ENCODE results near the gene DOK7.

DNA sequence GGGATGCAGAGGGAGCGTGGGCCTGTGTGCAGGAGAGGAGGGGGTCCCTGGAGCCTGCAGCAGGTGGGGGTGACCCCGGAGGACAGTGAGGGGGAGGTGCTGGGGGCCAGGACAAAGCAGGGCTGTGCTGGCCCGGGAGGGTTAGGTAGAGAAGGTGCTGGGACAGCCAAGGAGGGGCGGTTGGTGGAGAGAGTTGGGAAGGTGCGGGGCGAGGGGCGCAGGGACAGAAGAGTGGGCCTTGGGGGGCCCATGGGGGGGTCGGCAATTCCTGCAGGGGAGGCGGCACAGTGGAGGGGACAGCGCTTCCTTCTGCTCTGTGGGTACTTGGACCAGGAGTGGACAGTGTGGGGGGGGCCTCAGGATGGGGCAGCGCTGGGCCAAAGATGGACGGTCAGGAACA, 36.6 kb downstream of the DOK7 start:
- TF ChIP-seq, protein P1, sequence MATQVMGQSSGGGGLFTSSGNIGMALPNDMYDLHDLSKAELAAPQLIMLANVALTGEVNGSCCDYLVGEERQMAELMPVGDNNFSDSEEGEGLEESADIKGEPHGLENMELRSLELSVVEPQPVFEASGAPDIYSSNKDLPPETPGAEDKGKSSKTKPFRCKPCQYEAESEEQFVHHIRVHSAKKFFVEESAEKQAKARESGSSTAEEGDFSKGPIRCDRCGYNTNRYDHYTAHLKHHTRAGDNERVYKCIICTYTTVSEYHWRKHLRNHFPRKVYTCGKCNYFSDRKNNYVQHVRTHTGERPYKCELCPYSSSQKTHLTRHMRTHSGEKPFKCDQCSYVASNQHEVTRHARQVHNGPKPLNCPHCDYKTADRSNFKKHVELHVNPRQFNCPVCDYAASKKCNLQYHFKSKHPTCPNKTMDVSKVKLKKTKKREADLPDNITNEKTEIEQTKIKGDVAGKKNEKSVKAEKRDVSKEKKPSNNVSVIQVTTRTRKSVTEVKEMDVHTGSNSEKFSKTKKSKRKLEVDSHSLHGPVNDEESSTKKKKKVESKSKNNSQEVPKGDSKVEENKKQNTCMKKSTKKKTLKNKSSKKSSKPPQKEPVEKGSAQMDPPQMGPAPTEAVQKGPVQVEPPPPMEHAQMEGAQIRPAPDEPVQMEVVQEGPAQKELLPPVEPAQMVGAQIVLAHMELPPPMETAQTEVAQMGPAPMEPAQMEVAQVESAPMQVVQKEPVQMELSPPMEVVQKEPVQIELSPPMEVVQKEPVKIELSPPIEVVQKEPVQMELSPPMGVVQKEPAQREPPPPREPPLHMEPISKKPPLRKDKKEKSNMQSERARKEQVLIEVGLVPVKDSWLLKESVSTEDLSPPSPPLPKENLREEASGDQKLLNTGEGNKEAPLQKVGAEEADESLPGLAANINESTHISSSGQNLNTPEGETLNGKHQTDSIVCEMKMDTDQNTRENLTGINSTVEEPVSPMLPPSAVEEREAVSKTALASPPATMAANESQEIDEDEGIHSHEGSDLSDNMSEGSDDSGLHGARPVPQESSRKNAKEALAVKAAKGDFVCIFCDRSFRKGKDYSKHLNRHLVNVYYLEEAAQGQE (IDR thresholded peaks at IDR 0.05; ENCODE audit: insufficient read depth in 1 of 2, low read depth in 2 of 2, low read length in 2 of 2) = no peak
- no peak for TF ChIP-seq POLR2AphosphoS5 (IDR thresholded peaks at IDR 0.05; ENCODE audit: low read depth, low read length)
- no peak for TF ChIP-seq TAF1 (IDR thresholded peaks at IDR 0.05; ENCODE audit: borderline replicate concordance, insufficient read depth, low read length)
- TF ChIP-seq SIN3A (IDR thresholded peaks at IDR 0.05; ENCODE audit: borderline replicate concordance, insufficient read depth, low read length) = no peak
